CD4-positive, alpha-beta T cell (primary cell): ENCODE results near the gene SPDYC. TPM values are rescaled to one million over a fixed set of nuclear protein-coding genes. Genes with fewer than 3 reads are reported as not detected.

Experiments used
- ATAC-seq: fragments of 200-7000 bp; cut with Tn5 transposase; one replicate; pipeline ENCODE4 v1.10.0; 2022; ENCODE audit warnings: mild to moderate bottlenecking; ENCODE audit not compliant: poor library complexity
- CTCF ChIA-PET: fragments of 350-600 bp; sonication (Branson Sonifier 250); formaldehyde crosslinking; loops from one replicate; lab custom pipeline; 2021; ENCODE audit warnings: antibody characterized with exemption, inconsistent platforms; lab: Charles Lee
- POLR2A ChIA-PET: fragments of 350-600 bp; sonication (Branson Sonifier 250); formaldehyde crosslinking; loops from one replicate; lab custom pipeline; 2021; ENCODE audit warnings: antibody characterized with exemption, inconsistent platforms; lab: Charles Lee
- DNase-seq, 14 experiments: peaks; one replicate each; pipeline ENCODE4 v3.0.0-alpha.2; 2013 to 2020; ENCODE audit warnings: mixed read lengths in 2 of 14
- H3K27ac ChIP-seq, 2 donors: one replicate each; pipeline versions ENCODE4 v1.5.1 to v1.7.0; 2013; ENCODE audit warnings: low read length in 2 of 2, low read depth in 1 of 2, mild to moderate bottlenecking in 1 of 2
- H3K27me3 ChIP-seq, 2 experiments: 1 replicate in 1 of 2; 2 replicates in 1 of 2; pipeline versions ENCODE4 v1.6.1 to v1.7.0; 2013; ENCODE audit warnings: low read length in 2 of 2, control low read depth in 1 of 2, mild to moderate bottlenecking in 1 of 2, moderate library complexity in 1 of 2; ENCODE audit not compliant: insufficient read depth in 2 of 2, control insufficient read depth in 1 of 2
- H3K36me3 ChIP-seq: one replicate; pipeline ENCODE4 v1.6.1; 2013; ENCODE audit warnings: low read length, control low read depth; ENCODE audit not compliant: insufficient read depth
- H3K4me1 ChIP-seq: one replicate; pipeline ENCODE4 v1.6.1; 2013; ENCODE audit warnings: low read length, control low read depth; ENCODE audit not compliant: insufficient read depth
- H3K4me3 ChIP-seq: one replicate; pipeline ENCODE4 v1.5.1; 2013; ENCODE audit warnings: mild to moderate bottlenecking, low read length, moderate library complexity
- H3K9me3 ChIP-seq, 2 experiments: 1 replicate in 1 of 2; 2 replicates in 1 of 2; pipeline versions ENCODE4 v1.6.1 to v1.7.0; 2013; ENCODE audit warnings: low read length in 2 of 2, mild to moderate bottlenecking in 2 of 2, control low read depth in 1 of 2, moderate library complexity in 1 of 2; ENCODE audit not compliant: control insufficient read depth in 1 of 2, insufficient read depth in 1 of 2
- H3K27ac Mint-ChIP-seq: one replicate; pipeline ENCODE4 v1.8.0; 2020; ENCODE audit warnings: mixed read lengths
- H3K27me3 Mint-ChIP-seq: one replicate; pipeline ENCODE4 v1.8.0; 2021; ENCODE audit warnings: mixed read lengths
- H3K36me3 Mint-ChIP-seq: one replicate; pipeline ENCODE4 v1.8.0; 2021; ENCODE audit warnings: low read depth, mixed read lengths
- H3K4me1 Mint-ChIP-seq: one replicate; pipeline ENCODE4 v1.8.0; 2021; ENCODE audit warnings: low read depth, mixed read lengths
- H3K4me3 Mint-ChIP-seq: one replicate; pipeline ENCODE4 v1.8.0; 2020; ENCODE audit warnings: mild to moderate bottlenecking, mixed read lengths
- H3K9me3 Mint-ChIP-seq: one replicate; pipeline ENCODE4 v1.8.0; 2020; ENCODE audit warnings: mixed read lengths
- CTCF ChIP-seq: fragments of 200-600 bp; IDR thresholded peaks from one replicate; pipeline ENCODE4 v1.8.0; 2022; ENCODE audit warnings: antibody characterized with exemption, mild to moderate bottlenecking
- intact Hi-C, 2 experiments: fragments of 100-400 bp; cut with DNase I in 1 of 2; cut with micrococcal nuclease in 1 of 2; formaldehyde crosslinking; loops; one replicate each; pipeline versions ENCODE4 v1.15.1 to v1.9.0; 2023 to 2025; cut with DNase I, micrococcal nuclease
- total RNA-seq, 174 experiments: library from RNA in 2 of 174; stranded (reverse) in 2 of 174; gene quantifications; one replicate each; pipeline ENCODE4 v1.2.3 and lab custom pipeline; 2021 to 2026

The SPDYC gene
- total RNA-seq, 2 experiments from 2014 or later: not detected

- no peaks in the 10 kb centered on the region for H3K9me3 Mint-ChIP-seq
- no peak overlapping the region for H3K4me3 Mint-ChIP-seq
- Histone ChIP-seq H3K4me3 (no peak overlapping the region), H3K36me3 (peaks cover 47% of the 10 kb centered on the region), H3K27ac (no peak overlapping the region), H3K4me1 (no peaks in the 10 kb centered on the region), H3K27me3 (no peaks in the 10 kb centered on the region), H3K9me3 (no peaks in the 10 kb centered on the region)
- ChIA-PET POLR2A (interaction anchor here (0.6 kb wide), 1 partner anchor 568 kb away, joined by 3 read pairs; no protein-coding TSS in a partner anchor), CTCF (interaction anchor here (0.5 to 2.4 kb wide), 3 partner anchors 9 to 124 kb away, joined by 3 to 8 read pairs (median 3); no protein-coding TSS in a partner anchor)
- H3K4me1 Mint-ChIP-seq: no peaks in the 10 kb centered on the region
- no peak overlapping the region for H3K27ac Mint-ChIP-seq
- no peaks in the 10 kb centered on the region for H3K27me3 Mint-ChIP-seq
- peak; percentile 91 for TF ChIP-seq CTCF
- ATAC-seq (peak; percentile 76), DNase-seq (peak in 13 of 14 experiments; percentile 20 to 74 (median 39))
- intact Hi-C loops: loop anchor here in 1 of 2 experiments (1.0 to 2.0 kb wide), 2 partner anchors 110 to 306 kb away; no protein-coding TSS in a partner anchor
- H3K36me3 Mint-ChIP-seq: peaks cover 54% of the 10 kb centered on the region
Observed at GRCh38 chr11:65204646-65205601, 34.9 kb downstream of the SPDYC start.

- Histone ChIP-seq H3K27ac (no peak overlapping the region), H3K4me1 (no peaks in the 10 kb centered on the region), H3K4me3 (no peak overlapping the region), H3K36me3 (peaks cover 50% of the 10 kb centered on the region), H3K27me3 (no peaks in the 10 kb centered on the region), H3K9me3 (no peaks in the 10 kb centered on the region)
- ChIA-PET CTCF (interaction anchor here (0.5 to 2.4 kb wide), 3 partner anchors 9 to 124 kb away, joined by 3 to 8 read pairs (median 3); no protein-coding TSS in a partner anchor), POLR2A (no interaction called here)
- Mint-ChIP-seq H3K27ac (no peak overlapping the region), H3K4me1 (no peaks in the 10 kb centered on the region), H3K36me3 (peaks cover 60% of the 10 kb centered on the region), H3K9me3 (no peaks in the 10 kb centered on the region), H3K27me3 (no peaks in the 10 kb centered on the region), H3K4me3 (no peak overlapping the region)
- DNase-seq (no peak), ATAC-seq (no peak)
- intact Hi-C loops: loop anchor here in 1 of 2 experiments (2.0 kb wide), 1 partner anchor 305 kb away; no protein-coding TSS in a partner anchor
- TF ChIP-seq CTCF: no peak
Observed at GRCh38 chr11:65205602-65205967, 35.6 kb downstream of the SPDYC start.

GRCh38 chr11:65206441-65206841 lies 36.4 kb downstream of the SPDYC start:
- no peak for TF ChIP-seq CTCF
- ATAC-seq (no peak), DNase-seq (peak in 2 of 14 experiments; percentile 23 to 27)
- Histone ChIP-seq H3K4me1 (no peaks in the 10 kb centered on the region), H3K9me3 (no peaks in the 10 kb centered on the region), H3K36me3 (peaks cover 58% of the 10 kb centered on the region), H3K4me3 (no peak overlapping the region), H3K27ac (no peak overlapping the region), H3K27me3 (no peaks in the 10 kb centered on the region)
- H3K36me3 Mint-ChIP-seq: peaks cover 66% of the 10 kb centered on the region
- CTCF ChIA-PET: interaction anchor here (0.7 to 2.4 kb wide), 2 partner anchors 31 to 123 kb away, joined by 4 to 8 read pairs; no protein-coding TSS in a partner anchor
- no peaks in the 10 kb centered on the region for H3K9me3 Mint-ChIP-seq
- no peaks in the 10 kb centered on the region for H3K27me3 Mint-ChIP-seq
- H3K27ac Mint-ChIP-seq: no peak overlapping the region
- intact Hi-C loops: no loop called here
- POLR2A ChIA-PET: no interaction called here
- no peaks in the 10 kb centered on the region for H3K4me1 Mint-ChIP-seq
- H3K4me3 Mint-ChIP-seq: no peak overlapping the region
